K562 (cell line): Measurements from ENCODE around the gene SLTM. TPM values are rescaled to one million over a fixed set of nuclear protein-coding genes. Genes with fewer than 3 reads are reported as not detected.

Experiments used
- CREB1 ChIP-seq, 2 experiments: sonication (generic) in 1 of 2; formaldehyde crosslinking in 1 of 2; IDR thresholded peaks; 2 replicates each; pipeline versions ENCODE4 v1.6.1 to v1.8.0; 2012 to 2022; ENCODE audit warnings: inconsistent platforms in 1 of 2, mild to moderate bottlenecking in 1 of 2, missing genetic modification reagents in 1 of 2, moderate library complexity in 1 of 2
- EHMT2 ChIP-seq: fragments of 450-650 bp; IDR thresholded peaks from 2 replicates; pipeline ENCODE4 v1.6.1; 2018; ENCODE audit warnings: antibody characterized with exemption
- ETV6 ChIP-seq, 3 experiments: fragments of 150-350 bp in 1 of 3; sonication (generic) in 1 of 3; formaldehyde crosslinking in 1 of 3; IDR thresholded peaks; 2 replicates each; pipeline versions ENCODE4 v1.6.1 to v1.8.0; 2014 to 2022; ENCODE audit warnings: borderline replicate concordance in 2 of 3, low read depth in 2 of 3, antibody characterized with exemption in 1 of 3, low read length in 1 of 3, mild to moderate bottlenecking in 1 of 3, missing genetic modification reagents in 1 of 3
- FOXJ2 ChIP-seq: fragments of 200-800 bp; sonication (Bioruptor generic); IDR thresholded peaks from 2 replicates; pipeline ENCODE4 v1.6.1; 2016; ENCODE audit warnings: missing genetic modification characterization, missing compliant biosample characterization
- KAT2B ChIP-seq: IDR thresholded peaks from one replicate; pipeline ENCODE4 v1.6.1; 2012; ENCODE audit warnings: low read depth, mild to moderate bottlenecking, control low read depth, inconsistent platforms, low read length, moderate library complexity
- SETDB1 ChIP-seq: IDR thresholded peaks from one replicate; pipeline ENCODE4 v1.6.1; 2012; ENCODE audit warnings: low read length, control low read depth, inconsistent platforms
- TCF7 ChIP-seq: sonication (generic); IDR thresholded peaks from 2 replicates; pipeline ENCODE4 v1.6.1; 2016; ENCODE audit warnings: antibody characterized with exemption, borderline replicate concordance
- ZBTB40 ChIP-seq, 2 experiments: fragments of 450-650 bp in 1 of 2; sonication (generic) in 1 of 2; formaldehyde crosslinking in 1 of 2; IDR thresholded peaks; 2 replicates each; pipeline versions ENCODE4 v1.7.1 to v1.9.0; 2016 to 2022; ENCODE audit warnings: inconsistent platforms in 1 of 2, mild to moderate bottlenecking in 1 of 2, missing genetic modification reagents in 1 of 2
- ZFPM2 ChIP-seq: fragments of 250-450 bp; sonication (Bioruptor Pico); IDR thresholded peaks from 2 replicates; pipeline ENCODE4 v1.5.1; 2022; ENCODE audit warnings: mild to moderate bottlenecking
- ZNF354B ChIP-seq: fragments of 250-450 bp; sonication (Bioruptor Pico); IDR thresholded peaks from 2 replicates; pipeline ENCODE4 v1.4.0; 2020
- polyA plus RNA-seq, 8 experiments: library from polyadenylated mRNA; depleted of rRNA in 4 of 8; stranded (reverse) in 5 of 8; unstranded in 3 of 8; fragments of >200 nt; fragmentation: Nextera tagmentation in 2 of 8; fragmentation: Illumina TruSeq in 1 of 8; extraction: Ambion mirVana in 2 of 8; extraction: Trizol in 1 of 8; gene quantifications; 2 replicates each; pipeline versions ENCODE4 v1.2.1 to v1.2.3, GENCODE V29; 2011 to 2014; ENCODE audit warnings: inconsistent platforms in 1 of 8, missing spikeins in 1 of 8
- total RNA-seq, 7 experiments: library from RNA; depleted of rRNA in 6 of 7; stranded (reverse); fragments of >200 nt in 6 of 7; fragmentation: Illumina TruSeq in 2 of 7; extraction: Trizol in 2 of 7; gene quantifications; 2 replicates each; pipeline versions ENCODE4 v1.2.1 to v1.2.3, GENCODE V29; 2011 to 2021; ENCODE audit warnings: low replicate concordance in 1 of 7
- TF ChIP-seq, protein P1 (sequence below), 2 experiments: IDR thresholded peaks; 2 replicates each; pipeline ENCODE4 v1.6.1; 2011; ENCODE audit warnings: borderline replicate concordance in 1 of 2, control low read depth in 1 of 2, low read depth in 1 of 2, low read length in 1 of 2, mild to moderate bottlenecking in 1 of 2, mixed read lengths in 1 of 2, moderate library complexity in 1 of 2; ENCODE audit not compliant: insufficient read depth in 1 of 2, insufficient read length in 1 of 2, poor library complexity in 1 of 2, severe bottlenecking in 1 of 2; ENCODE audit errors: extremely low read depth in 1 of 2
- TF ChIP-seq, protein P2 (sequence below), 2 experiments: fragments of 200-800 bp in 1 of 2; sonication (Bioruptor generic) in 1 of 2; sonication (generic) in 1 of 2; formaldehyde crosslinking in 1 of 2; IDR thresholded peaks in 1 of 2; conservative IDR thresholded peaks in 1 of 2; 2 replicates each; pipeline versions ENCODE4 v1.5.0 to v1.6.1; 2016 to 2020; ENCODE audit warnings: missing compliant biosample characterization in 1 of 2, missing genetic modification characterization in 1 of 2, missing genetic modification reagents in 1 of 2
- TF ChIP-seq, protein P3 (sequence below): fragments of 250-450 bp; sonication (Bioruptor Pico); IDR thresholded peaks from 2 replicates; pipeline ENCODE4 v1.8.0; 2022; ENCODE audit warnings: inconsistent platforms

Gene SLTM
- total and polyA plus RNA-seq, 9 of the 15 experiments (the other 6 are each of a cell fraction or from before 2014, with no cell fraction given), result 39.5 to 163 (median 102) TPM

- TF ChIP-seq ZBTB40 (IDR thresholded peaks at IDR 0.05), result peak; percentile 75
- TF ChIP-seq ZBTB40 (CRISPR knock-in tag; IDR thresholded peaks at IDR 0.05), result no peak
- no peak for TF ChIP-seq KAT2B
- no peak for TF ChIP-seq ZNF354B (CRISPR knock-in tag)
- TF ChIP-seq ZFPM2 (CRISPR knock-in tag), result no peak
- TF ChIP-seq, protein P1, sequence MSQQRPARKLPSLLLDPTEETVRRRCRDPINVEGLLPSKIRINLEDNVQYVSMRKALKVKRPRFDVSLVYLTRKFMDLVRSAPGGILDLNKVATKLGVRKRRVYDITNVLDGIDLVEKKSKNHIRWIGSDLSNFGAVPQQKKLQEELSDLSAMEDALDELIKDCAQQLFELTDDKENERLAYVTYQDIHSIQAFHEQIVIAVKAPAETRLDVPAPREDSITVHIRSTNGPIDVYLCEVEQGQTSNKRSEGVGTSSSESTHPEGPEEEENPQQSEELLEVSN (IDR thresholded peaks at IDR 0.05; ENCODE audit: borderline replicate concordance in 1 of 2, extremely low read depth in 1 of 2, insufficient read depth in 1 of 2, insufficient read length in 1 of 2, low read depth in 1 of 2, low read length in 1 of 2, poor library complexity in 1 of 2, severe bottlenecking in 1 of 2), result no peak
- TF ChIP-seq, protein P2, sequence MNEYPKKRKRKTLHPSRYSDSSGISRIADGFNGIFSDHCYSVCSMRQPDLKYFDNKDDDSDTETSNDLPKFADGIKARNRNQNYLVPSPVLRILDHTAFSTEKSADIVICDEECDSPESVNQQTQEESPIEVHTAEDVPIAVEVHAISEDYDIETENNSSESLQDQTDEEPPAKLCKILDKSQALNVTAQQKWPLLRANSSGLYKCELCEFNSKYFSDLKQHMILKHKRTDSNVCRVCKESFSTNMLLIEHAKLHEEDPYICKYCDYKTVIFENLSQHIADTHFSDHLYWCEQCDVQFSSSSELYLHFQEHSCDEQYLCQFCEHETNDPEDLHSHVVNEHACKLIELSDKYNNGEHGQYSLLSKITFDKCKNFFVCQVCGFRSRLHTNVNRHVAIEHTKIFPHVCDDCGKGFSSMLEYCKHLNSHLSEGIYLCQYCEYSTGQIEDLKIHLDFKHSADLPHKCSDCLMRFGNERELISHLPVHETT (CRISPR knock-in tag; conservative IDR thresholded peaks at IDR 0.05 in 1 of 2, IDR thresholded peaks at IDR 0.05 in 1 of 2), result no peak
- no peak for TF ChIP-seq CREB1 (IDR thresholded peaks at IDR 0.05)
- no peak for TF ChIP-seq CREB1 (CRISPR knock-in tag; IDR thresholded peaks at IDR 0.05)
- no peak for TF ChIP-seq SETDB1
- TF ChIP-seq EHMT2, result no peak
- no peak for TF ChIP-seq FOXJ2 (tag)
- TF ChIP-seq, protein P3, sequence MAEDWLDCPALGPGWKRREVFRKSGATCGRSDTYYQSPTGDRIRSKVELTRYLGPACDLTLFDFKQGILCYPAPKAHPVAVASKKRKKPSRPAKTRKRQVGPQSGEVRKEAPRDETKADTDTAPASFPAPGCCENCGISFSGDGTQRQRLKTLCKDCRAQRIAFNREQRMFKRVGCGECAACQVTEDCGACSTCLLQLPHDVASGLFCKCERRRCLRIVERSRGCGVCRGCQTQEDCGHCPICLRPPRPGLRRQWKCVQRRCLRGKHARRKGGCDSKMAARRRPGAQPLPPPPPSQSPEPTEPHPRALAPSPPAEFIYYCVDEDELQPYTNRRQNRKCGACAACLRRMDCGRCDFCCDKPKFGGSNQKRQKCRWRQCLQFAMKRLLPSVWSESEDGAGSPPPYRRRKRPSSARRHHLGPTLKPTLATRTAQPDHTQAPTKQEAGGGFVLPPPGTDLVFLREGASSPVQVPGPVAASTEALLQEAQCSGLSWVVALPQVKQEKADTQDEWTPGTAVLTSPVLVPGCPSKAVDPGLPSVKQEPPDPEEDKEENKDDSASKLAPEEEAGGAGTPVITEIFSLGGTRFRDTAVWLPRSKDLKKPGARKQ (CRISPR knock-in tag), result no peak
- no peak for TF ChIP-seq TCF7
- TF ChIP-seq ETV6 (IDR thresholded peaks at IDR 0.05; ENCODE audit: borderline replicate concordance in 1 of 2, low read depth in 2 of 2, low read length in 1 of 2), result no peak
- no peak for TF ChIP-seq ETV6 (CRISPR knock-in tag; IDR thresholded peaks at IDR 0.05; ENCODE audit: borderline replicate concordance)
Measured at GRCh38 chr15:58934114-58934447, 602 bp upstream of the SLTM start (continued).
